ENCODE data around the gene FJX1. TPM values are rescaled to one million over a fixed set of nuclear protein-coding genes. Genes with fewer than 3 reads are reported as not detected.

FJX1 gene
- total RNA-seq, 1 donor from 2014 or later: 7.4 TPM

GRCh38 chr11:35594680-35595079 lies 23.6 kb upstream of the FJX1 start:
- no peak overlapping the region for H3K27ac ChIP-seq
- DNase-seq (ENCODE audit: extremely low spot score in 2 of 2): no peak
- TF ChIP-seq POLR2A (IDR thresholded peaks at IDR 0.05): no peak
- no peak for TF ChIP-seq POLR2AphosphoS5 (IDR thresholded peaks at IDR 0.05; ENCODE audit: insufficient read depth in 1 of 2, low read depth in 1 of 2)
- TF ChIP-seq CTCF (IDR thresholded peaks at IDR 0.05): no peak
- intact Hi-C loops (cut with DNase I): loop anchor here (10.0 kb wide), 1 partner anchor 1860 kb away; the partner anchor contains the start of gene CD59
- H3K4me3 ChIP-seq: no peak overlapping the region
- H3K4me1 ChIP-seq: no peaks in the 10 kb centered on the region
- no peaks in the 10 kb centered on the region for H3K9me3 ChIP-seq
- no peaks in the 10 kb centered on the region for H3K36me3 ChIP-seq
- H3K27me3 ChIP-seq: no peaks in the 10 kb centered on the region

GRCh38 chr11:35598254-35599125 lies 19.8 kb upstream of the FJX1 start:
- H3K27me3 ChIP-seq: no peaks in the 10 kb centered on the region
- TF ChIP-seq POLR2A (IDR thresholded peaks at IDR 0.05) (no peak), CTCF (IDR thresholded peaks at IDR 0.05) (no peak), POLR2AphosphoS5 (IDR thresholded peaks at IDR 0.05; ENCODE audit: insufficient read depth in 1 of 2, low read depth in 1 of 2) (no peak)
- no peaks in the 10 kb centered on the region for H3K9me3 ChIP-seq
- no peak overlapping the region for H3K27ac ChIP-seq
- no peaks in the 10 kb centered on the region for H3K36me3 ChIP-seq
- DNase-seq (ENCODE audit: extremely low spot score in 2 of 2): no peak
- H3K4me1 ChIP-seq: no peaks in the 10 kb centered on the region
- no peak overlapping the region for H3K4me3 ChIP-seq
- intact Hi-C loops (cut with DNase I): loop anchor here (10.0 kb wide), 1 partner anchor 1864 kb away; the partner anchor contains the start of gene CD59

GRCh38 chr11:35600331-35600838 lies 17.9 kb upstream of the FJX1 start:
- intact Hi-C loops (cut with DNase I): no loop called here
- no peak overlapping the region for H3K27ac ChIP-seq
- H3K9me3 ChIP-seq: no peaks in the 10 kb centered on the region
- no peaks in the 10 kb centered on the region for H3K4me1 ChIP-seq
- no peak overlapping the region for H3K4me3 ChIP-seq
- TF ChIP-seq POLR2A (IDR thresholded peaks at IDR 0.05) (no peak), CTCF (IDR thresholded peaks at IDR 0.05) (no peak), POLR2AphosphoS5 (IDR thresholded peaks at IDR 0.05; ENCODE audit: insufficient read depth in 1 of 2, low read depth in 1 of 2) (no peak)
- no peaks in the 10 kb centered on the region for H3K27me3 ChIP-seq
- H3K36me3 ChIP-seq: no peaks in the 10 kb centered on the region
- no peak for DNase-seq (ENCODE audit: extremely low spot score in 2 of 2)

- DNase-seq (ENCODE audit: extremely low spot score in 2 of 2): no peak
- no peaks in the 10 kb centered on the region for H3K4me1 ChIP-seq
- TF ChIP-seq CTCF (IDR thresholded peaks at IDR 0.05): no peak
- TF ChIP-seq POLR2AphosphoS5 (IDR thresholded peaks at IDR 0.05; ENCODE audit: insufficient read depth in 1 of 2, low read depth in 1 of 2): no peak
- no peak for TF ChIP-seq POLR2A (IDR thresholded peaks at IDR 0.05)
- H3K4me3 ChIP-seq: no peak overlapping the region
- H3K36me3 ChIP-seq: no peaks in the 10 kb centered on the region
- H3K27ac ChIP-seq: no peak overlapping the region
- H3K9me3 ChIP-seq: no peaks in the 10 kb centered on the region
- no peaks in the 10 kb centered on the region for H3K27me3 ChIP-seq
- intact Hi-C loops (cut with DNase I): no loop called here
Measured at GRCh38 chr11:35602160-35602793, 16.0 kb upstream of the FJX1 start.

All from vagina (tissue), 2 donors.